ENCODE data around the gene AAMDC. TPM values are rescaled to one million over a fixed set of nuclear protein-coding genes. Genes with fewer than 3 reads are reported as not detected.

Gene AAMDC
- total and polyA plus RNA-seq, 9 donors: 37.0 to 48.3 (median 43.4) TPM

- H3K4me1 ChIP-seq (ENCODE audit: control insufficient read depth, insufficient read depth, low read length): no peaks in the 10 kb centered on the region
- H3K9me3 ChIP-seq (replicated peaks; ENCODE audit: control insufficient read depth, low read depth, low read length): peaks cover 3% of the 10 kb centered on the region
- H3K4me3 ChIP-seq (ENCODE audit: low read length): no peak overlapping the region
- WGBS (ENCODE audit: insufficient coverage): 90% methylated on average over 7 of the region's 11 CpGs
- DNase-seq: no peak
- no peaks in the 10 kb centered on the region for H3K27me3 ChIP-seq (ENCODE audit: control insufficient read depth, insufficient read depth, low read length)
- H3K36me3 ChIP-seq (ENCODE audit: control insufficient read depth, insufficient read depth, low read length): no peaks in the 10 kb centered on the region
- H3K27ac ChIP-seq (ENCODE audit: low read length): no peak overlapping the region
Observed at GRCh38 chr11:77789061-77789730, 31.7 kb upstream of the AAMDC start.

GRCh38 chr11:77789731-77790476 lies 31.0 kb upstream of the AAMDC start:
- no peak for DNase-seq
- Histone ChIP-seq H3K9me3 (replicated peaks; ENCODE audit: control insufficient read depth, low read depth, low read length) (peaks cover 3% of the 10 kb centered on the region), H3K4me3 (ENCODE audit: low read length) (no peak overlapping the region), H3K4me1 (ENCODE audit: control insufficient read depth, insufficient read depth, low read length) (no peaks in the 10 kb centered on the region), H3K36me3 (ENCODE audit: control insufficient read depth, insufficient read depth, low read length) (no peaks in the 10 kb centered on the region), H3K27ac (ENCODE audit: low read length) (no peak overlapping the region), H3K27me3 (ENCODE audit: control insufficient read depth, insufficient read depth, low read length) (no peaks in the 10 kb centered on the region)
- 90% methylated on average over 3 of the region's 5 CpGs for WGBS (ENCODE audit: insufficient coverage)

GRCh38 chr11:77791301-77791700 lies 29.6 kb upstream of the AAMDC start:
- DNase-seq: no peak
- no peaks in the 10 kb centered on the region for H3K4me1 ChIP-seq (ENCODE audit: control insufficient read depth, insufficient read depth, low read length)
- H3K4me3 ChIP-seq (ENCODE audit: low read length): no peak overlapping the region
- no peaks in the 10 kb centered on the region for H3K27me3 ChIP-seq (ENCODE audit: control insufficient read depth, insufficient read depth, low read length)
- 97% methylated on average over 3 of the region's 4 CpGs for WGBS (ENCODE audit: insufficient coverage)
- H3K27ac ChIP-seq (ENCODE audit: low read length): no peak overlapping the region
- no peaks in the 10 kb centered on the region for H3K36me3 ChIP-seq (ENCODE audit: control insufficient read depth, insufficient read depth, low read length)
- peaks cover 3% of the 10 kb centered on the region for H3K9me3 ChIP-seq (replicated peaks; ENCODE audit: control insufficient read depth, low read depth, low read length)

GRCh38 chr11:77793972-77794371 lies 27.0 kb upstream of the AAMDC start:
- no CpG with 5 or more reads among the region's 2 CpGs for WGBS (ENCODE audit: insufficient coverage)
- Histone ChIP-seq H3K27ac (ENCODE audit: low read length) (no peak overlapping the region), H3K4me1 (ENCODE audit: control insufficient read depth, insufficient read depth, low read length) (no peaks in the 10 kb centered on the region), H3K9me3 (replicated peaks; ENCODE audit: control insufficient read depth, low read depth, low read length) (peaks cover 3% of the 10 kb centered on the region), H3K36me3 (ENCODE audit: control insufficient read depth, insufficient read depth, low read length) (no peaks in the 10 kb centered on the region), H3K27me3 (ENCODE audit: control insufficient read depth, insufficient read depth, low read length) (no peaks in the 10 kb centered on the region), H3K4me3 (ENCODE audit: low read length) (no peak overlapping the region)
- no peak for DNase-seq

DNA sequence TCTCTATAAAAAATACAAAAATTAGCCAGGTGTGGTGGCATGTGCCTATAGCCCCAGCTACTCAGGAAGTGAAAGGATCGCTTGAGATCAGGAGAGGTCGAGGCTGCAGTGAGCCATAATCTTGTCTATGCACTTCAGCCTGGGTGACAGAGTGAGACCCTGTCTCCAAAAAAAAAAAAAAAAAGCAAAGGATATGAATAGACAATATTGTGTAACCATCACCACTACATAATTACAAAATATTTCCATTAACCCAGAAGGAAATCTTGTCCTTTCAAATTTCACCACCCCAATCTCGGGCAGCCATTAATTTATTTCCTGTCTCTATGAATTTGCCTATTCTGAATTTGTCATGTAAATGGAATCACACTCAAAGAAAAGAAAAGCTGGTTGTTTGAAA lies 21.6 kb upstream of the AAMDC start:
- no peaks in the 10 kb centered on the region for H3K27me3 ChIP-seq (ENCODE audit: control insufficient read depth, insufficient read depth, low read length)
- H3K27ac ChIP-seq (ENCODE audit: low read length): no peak overlapping the region
- 58% methylated on average over 2 of the region's 3 CpGs for WGBS (ENCODE audit: insufficient coverage)
- H3K4me1 ChIP-seq (ENCODE audit: control insufficient read depth, insufficient read depth, low read length): no peaks in the 10 kb centered on the region
- no peak for DNase-seq
- no peak overlapping the region for H3K4me3 ChIP-seq (ENCODE audit: low read length)
- no peaks in the 10 kb centered on the region for H3K9me3 ChIP-seq (replicated peaks; ENCODE audit: control insufficient read depth, low read depth, low read length)
- H3K36me3 ChIP-seq (ENCODE audit: control insufficient read depth, insufficient read depth, low read length): peaks cover 9% of the 10 kb centered on the region

DNA sequence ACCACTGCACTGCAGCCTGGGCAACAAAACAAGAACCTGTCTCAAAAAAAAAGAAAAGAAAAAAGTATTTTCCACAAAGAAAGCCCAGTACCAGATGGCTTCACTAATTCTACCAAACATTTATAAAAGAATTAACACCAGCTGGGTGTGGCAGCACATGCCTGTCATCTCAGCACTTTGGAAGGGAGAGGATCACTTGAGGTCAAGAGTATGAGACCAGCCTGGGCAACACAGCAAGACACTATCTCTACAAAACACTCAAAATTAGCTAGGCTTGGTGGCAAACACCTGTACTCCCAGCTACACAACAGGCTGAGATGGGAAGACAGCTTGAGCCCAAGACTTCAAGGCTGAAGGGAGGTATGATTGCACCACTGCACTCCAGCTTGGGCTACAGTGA lies 20.5 kb upstream of the AAMDC start:
- no peak for DNase-seq
- Histone ChIP-seq H3K36me3 (ENCODE audit: control insufficient read depth, insufficient read depth, low read length) (peaks cover 9% of the 10 kb centered on the region), H3K4me1 (ENCODE audit: control insufficient read depth, insufficient read depth, low read length) (no peaks in the 10 kb centered on the region), H3K9me3 (replicated peaks; ENCODE audit: control insufficient read depth, low read depth, low read length) (no peaks in the 10 kb centered on the region), H3K27ac (ENCODE audit: low read length) (no peak overlapping the region), H3K4me3 (ENCODE audit: low read length) (no peak overlapping the region), H3K27me3 (ENCODE audit: control insufficient read depth, insufficient read depth, low read length) (no peaks in the 10 kb centered on the region)

DNA sequence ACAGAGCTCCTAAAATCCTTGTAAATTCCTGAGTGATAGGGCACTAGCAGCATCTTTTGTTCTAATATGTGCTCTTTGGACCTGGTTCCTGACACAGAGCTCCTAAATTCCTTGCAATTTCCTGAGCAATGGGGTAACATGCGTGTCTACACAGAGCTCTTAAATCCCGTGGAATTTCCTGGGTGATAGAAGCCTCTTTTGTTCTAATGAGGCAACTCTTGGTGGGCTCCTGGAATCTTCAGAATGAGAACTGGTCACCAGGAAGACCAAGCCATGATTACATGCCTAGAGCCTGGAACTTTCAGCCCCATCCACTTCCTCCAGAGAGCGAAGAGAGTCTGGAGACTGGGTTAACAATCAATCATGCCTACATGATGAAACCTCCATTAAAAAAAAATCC lies 19.5 kb upstream of the AAMDC start:
- H3K27ac ChIP-seq (ENCODE audit: low read length): no peak overlapping the region
- WGBS (ENCODE audit: insufficient coverage): no CpG with 5 or more reads among the region's 3 CpGs
- H3K4me3 ChIP-seq (ENCODE audit: low read length): no peak overlapping the region
- DNase-seq: no peak
- no peaks in the 10 kb centered on the region for H3K9me3 ChIP-seq (replicated peaks; ENCODE audit: control insufficient read depth, low read depth, low read length)
- H3K27me3 ChIP-seq (ENCODE audit: control insufficient read depth, insufficient read depth, low read length): no peaks in the 10 kb centered on the region
- H3K36me3 ChIP-seq (ENCODE audit: control insufficient read depth, insufficient read depth, low read length): peaks cover 9% of the 10 kb centered on the region
- no peaks in the 10 kb centered on the region for H3K4me1 ChIP-seq (ENCODE audit: control insufficient read depth, insufficient read depth, low read length)

DNA sequence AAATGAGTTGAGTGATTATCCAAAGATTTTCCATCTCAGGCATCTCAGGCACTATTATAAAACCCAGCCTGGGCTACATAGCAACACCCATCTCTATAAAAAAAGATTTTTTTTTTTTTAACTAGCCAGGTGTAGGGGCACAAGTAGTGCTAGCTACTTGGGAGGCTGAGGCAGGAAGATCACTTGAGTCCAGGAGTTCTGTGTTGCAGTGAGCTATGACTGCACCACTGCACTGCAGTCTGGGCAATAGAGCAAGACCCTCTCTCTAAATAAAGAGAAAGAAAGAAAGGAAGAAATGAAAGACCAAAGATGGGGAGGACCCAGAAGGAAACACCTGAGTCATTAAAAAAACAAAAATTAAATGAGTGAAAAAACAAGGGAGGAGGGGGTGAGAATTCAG lies 14.5 kb upstream of the AAMDC start:
- H3K4me1 ChIP-seq (ENCODE audit: control insufficient read depth, insufficient read depth, low read length): no peaks in the 10 kb centered on the region
- DNase-seq: no peak
- H3K9me3 ChIP-seq (replicated peaks; ENCODE audit: control insufficient read depth, low read depth, low read length): no peaks in the 10 kb centered on the region
- H3K4me3 ChIP-seq (ENCODE audit: low read length): no peak overlapping the region
- H3K27ac ChIP-seq (ENCODE audit: low read length): no peak overlapping the region
- H3K36me3 ChIP-seq (ENCODE audit: control insufficient read depth, insufficient read depth, low read length): peaks cover 9% of the 10 kb centered on the region
- H3K27me3 ChIP-seq (ENCODE audit: control insufficient read depth, insufficient read depth, low read length): no peaks in the 10 kb centered on the region

- H3K9me3 ChIP-seq (replicated peaks; ENCODE audit: control insufficient read depth, low read depth, low read length): no peaks in the 10 kb centered on the region
- H3K4me1 ChIP-seq (ENCODE audit: control insufficient read depth, insufficient read depth, low read length): no peaks in the 10 kb centered on the region
- WGBS (ENCODE audit: insufficient coverage): 100% methylated on average over 2 of the region's 2 CpGs
- no peaks in the 10 kb centered on the region for H3K27me3 ChIP-seq (ENCODE audit: control insufficient read depth, insufficient read depth, low read length)
- no peak for DNase-seq
- no peak overlapping the region for H3K4me3 ChIP-seq (ENCODE audit: low read length)
- peaks cover 6% of the 10 kb centered on the region for H3K36me3 ChIP-seq (ENCODE audit: control insufficient read depth, insufficient read depth, low read length)
- no peak overlapping the region for H3K27ac ChIP-seq (ENCODE audit: low read length)
Observed at GRCh38 chr11:77806993-77807392, 14.0 kb upstream of the AAMDC start.

- Histone ChIP-seq H3K27me3 (ENCODE audit: control insufficient read depth, insufficient read depth, low read length) (no peaks in the 10 kb centered on the region), H3K4me3 (ENCODE audit: low read length) (no peak overlapping the region), H3K4me1 (ENCODE audit: control insufficient read depth, insufficient read depth, low read length) (no peaks in the 10 kb centered on the region), H3K9me3 (replicated peaks; ENCODE audit: control insufficient read depth, low read depth, low read length) (peaks cover 5% of the 10 kb centered on the region), H3K36me3 (ENCODE audit: control insufficient read depth, insufficient read depth, low read length) (peaks cover 2% of the 10 kb centered on the region), H3K27ac (ENCODE audit: low read length) (no peak overlapping the region)
- 91% methylated on average over 7 of the region's 9 CpGs for WGBS (ENCODE audit: insufficient coverage)
- DNase-seq: no peak
Observed at GRCh38 chr11:77813256-77813655, 7.7 kb upstream of the AAMDC start.
